ENCODE measurements around the gene NTNG1.

Gene NTNG1

DNA sequence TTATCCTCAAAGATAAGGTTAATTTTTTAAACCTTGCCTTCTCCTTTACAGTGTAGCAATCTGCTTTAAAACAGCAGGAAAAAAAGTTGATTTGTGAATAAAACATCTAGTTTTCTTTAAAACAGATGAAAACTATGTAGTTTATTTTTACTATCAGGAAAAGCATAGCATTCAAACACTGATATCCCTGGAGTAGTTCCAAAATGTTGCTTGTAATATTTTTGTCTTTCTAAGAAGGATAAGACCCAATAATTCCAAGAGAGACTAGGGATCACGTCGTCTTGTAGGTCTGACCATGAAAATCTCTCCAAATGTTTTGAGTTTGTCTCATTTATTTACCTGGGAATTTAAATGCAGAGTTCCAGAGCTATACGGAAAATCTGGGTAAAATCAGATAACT is 204.0 kb downstream of the NTNG1 start:
- no peak for DNase-seq

GRCh38 chr1:107352850-107353249 is 212.0 kb downstream of the NTNG1 start:
- DNase-seq: no peak

DNA sequence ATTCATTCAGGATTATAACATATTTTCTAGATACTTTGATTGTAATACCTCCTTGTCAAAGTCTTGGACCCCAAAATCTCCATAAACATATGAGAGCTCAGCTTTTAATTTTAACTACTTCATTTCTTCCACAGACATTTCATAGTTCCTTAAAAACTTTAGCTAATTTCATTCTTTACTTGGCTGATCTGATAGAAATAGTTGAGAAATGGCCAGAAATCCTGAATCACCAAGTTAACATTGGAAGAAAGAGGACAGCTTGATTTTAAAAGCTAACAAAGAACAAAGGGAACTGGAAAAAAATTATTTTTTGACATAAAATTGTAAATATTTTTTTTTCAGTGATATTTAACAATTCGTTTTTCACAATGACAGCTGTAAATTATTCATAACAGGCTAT is 216.5 kb downstream of the NTNG1 start:
- DNase-seq: no peak

DNA sequence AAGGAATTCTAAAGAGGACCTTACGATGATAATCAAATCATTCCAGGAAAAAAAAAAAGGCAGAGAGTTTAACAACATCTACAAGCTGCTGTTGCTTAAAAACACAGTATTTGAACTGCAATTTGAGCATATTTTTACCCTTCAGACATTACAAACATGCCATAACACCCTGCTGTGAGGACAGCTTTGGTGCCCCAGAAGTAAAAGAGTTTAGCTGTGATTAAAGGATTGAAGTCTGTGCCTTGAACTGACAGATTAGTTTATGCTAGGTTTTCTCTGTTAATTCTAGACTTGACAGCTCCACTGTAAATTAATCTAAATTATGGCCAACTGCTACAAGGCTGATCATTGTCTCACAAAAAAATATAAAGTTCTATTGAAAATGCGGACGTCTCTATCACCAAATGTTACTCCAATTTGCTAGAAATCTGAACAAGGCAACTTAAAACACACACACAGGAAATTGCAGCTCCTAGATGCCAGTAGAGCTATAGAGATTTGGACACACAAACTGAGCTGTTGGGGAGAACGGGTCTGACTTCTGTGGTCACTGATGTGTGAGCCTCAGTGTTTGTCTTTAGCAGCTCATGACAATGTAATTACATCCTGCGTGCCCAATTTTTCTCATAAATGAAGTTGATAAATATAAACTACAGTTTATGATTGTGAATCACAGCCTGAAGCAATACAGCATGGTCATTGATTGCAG is 217.9 kb downstream of the NTNG1 start:
- no peak for DNase-seq

GRCh38 chr1:107359472-107360241 is 218.8 kb downstream of the NTNG1 start:
- DNase-seq: no peak

GRCh38 chr1:107362468-107363140 is 221.8 kb downstream of the NTNG1 start:
- DNase-seq: no peak

DNA sequence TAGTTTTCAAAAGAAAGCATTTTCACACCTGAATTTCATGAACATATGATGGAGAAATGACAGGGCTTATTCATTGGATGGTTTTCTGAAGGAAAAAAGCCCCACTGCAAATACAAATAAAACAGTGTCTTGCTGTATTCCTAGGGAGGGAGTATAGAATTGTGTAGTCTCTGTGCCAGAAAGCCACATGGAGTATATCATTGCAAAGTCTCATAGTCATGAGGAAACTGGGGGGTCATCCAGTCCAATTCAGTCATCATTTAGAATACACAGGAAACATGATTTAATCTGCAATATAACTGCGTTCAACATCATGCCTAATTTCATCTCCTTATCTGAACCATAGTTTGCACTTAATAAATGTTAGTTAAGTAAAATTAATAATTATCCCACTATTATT is 222.3 kb downstream of the NTNG1 start:
- no peak for DNase-seq

DNA sequence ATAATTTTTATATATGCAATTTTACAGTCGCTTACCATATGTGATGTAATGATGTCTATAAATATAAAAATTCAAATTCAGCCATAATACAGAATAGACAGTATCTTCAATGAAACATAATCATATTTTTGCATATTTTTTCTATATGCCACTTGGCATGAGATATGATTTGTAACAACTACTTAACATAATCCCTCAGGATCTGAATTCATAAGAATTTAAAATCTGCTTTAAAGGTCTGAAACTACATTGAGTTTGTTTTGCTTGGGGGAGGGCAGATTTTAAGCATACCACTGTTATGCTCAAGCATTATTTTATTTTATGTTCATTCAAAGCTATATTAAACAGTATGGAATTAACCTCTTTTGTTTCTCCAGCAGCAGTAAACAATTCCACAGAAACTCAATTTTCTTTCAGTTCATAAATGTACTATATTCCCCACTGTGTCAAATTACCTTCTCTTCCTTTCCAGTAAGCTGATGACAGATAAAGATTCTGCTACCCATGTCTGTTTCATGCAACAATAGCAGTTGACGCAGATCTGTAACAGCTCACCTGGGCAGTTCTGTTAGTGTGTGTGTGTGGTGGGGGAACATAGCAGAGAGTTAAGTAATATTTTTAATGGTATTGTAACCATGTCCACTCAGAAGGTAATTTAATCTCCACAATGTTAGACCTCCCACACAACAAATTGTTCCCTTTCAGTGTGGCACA is 224.8 kb downstream of the NTNG1 start:
- DNase-seq: no peak

DNA sequence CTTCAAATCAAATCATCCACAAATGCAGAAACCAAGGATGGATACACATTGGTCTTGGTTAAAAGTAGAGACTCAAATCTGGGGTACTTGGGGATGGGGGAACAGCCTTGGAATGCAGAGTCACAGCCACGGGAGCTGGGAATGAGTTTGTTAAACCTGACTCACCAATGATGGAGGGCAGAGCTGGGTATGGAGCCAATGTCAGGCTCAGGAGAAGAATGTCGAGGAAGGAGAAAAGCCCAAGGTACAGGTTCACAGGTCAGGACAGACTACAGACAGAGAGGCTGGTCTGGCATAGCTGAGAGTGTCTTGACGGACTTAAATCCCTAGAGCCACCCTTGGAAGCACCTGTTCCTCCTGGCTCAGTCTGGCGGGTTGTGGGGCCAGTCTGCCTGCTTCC is 237.6 kb downstream of the NTNG1 start:
- DNase-seq: no peak

DNA sequence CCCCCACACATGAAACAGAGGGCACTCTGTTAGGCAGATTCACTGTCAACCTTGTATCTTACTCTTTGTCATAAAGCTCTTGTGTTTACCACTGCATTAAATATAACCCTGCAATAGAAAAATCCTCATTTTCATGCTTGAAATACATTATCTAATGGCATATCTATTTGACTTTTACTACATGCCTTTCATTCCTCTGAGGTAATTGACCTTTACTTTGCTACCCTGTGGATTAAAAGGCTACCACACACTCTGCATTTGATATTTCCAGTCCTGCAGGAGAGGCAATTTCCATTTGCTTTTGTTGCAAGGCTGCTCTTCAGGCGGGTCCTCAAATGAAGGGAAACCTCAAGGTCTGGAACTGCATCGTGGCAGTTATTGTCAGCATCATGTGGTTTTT is 238.0 kb downstream of the NTNG1 start:
- no peak for DNase-seq

- no peak for DNase-seq
Measured at GRCh38 chr1:107379826-107380225, 239.0 kb downstream of the NTNG1 start.

GRCh38 chr1:107389410-107390396 is 248.9 kb downstream of the NTNG1 start:
- DNase-seq: no peak

GRCh38 chr1:107394301-107394700 is 253.5 kb downstream of the NTNG1 start:
- DNase-seq: no peak

DNA sequence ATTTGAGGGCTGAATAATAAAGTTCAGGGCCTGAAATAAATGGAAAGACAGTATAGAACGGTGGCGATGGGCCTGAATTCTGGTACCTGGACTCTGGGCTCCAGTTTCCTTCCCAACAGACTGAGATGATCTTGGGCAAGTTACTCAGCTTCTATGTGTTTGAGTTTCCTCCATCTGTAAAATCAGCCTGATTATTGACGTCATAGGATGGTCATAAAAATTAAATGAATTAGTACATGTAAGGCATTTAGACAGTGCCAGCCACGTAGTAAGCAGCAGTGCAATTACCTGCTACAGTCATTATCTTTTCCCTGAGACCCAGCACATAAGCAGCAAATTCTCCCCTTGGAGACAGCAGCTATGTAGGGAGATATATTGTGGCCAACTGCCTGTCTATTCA is 260.9 kb downstream of the NTNG1 start:
- no peak for DNase-seq

GRCh38 chr1:107404756-107405155 is 263.9 kb downstream of the NTNG1 start:
- no peak for DNase-seq

DNA sequence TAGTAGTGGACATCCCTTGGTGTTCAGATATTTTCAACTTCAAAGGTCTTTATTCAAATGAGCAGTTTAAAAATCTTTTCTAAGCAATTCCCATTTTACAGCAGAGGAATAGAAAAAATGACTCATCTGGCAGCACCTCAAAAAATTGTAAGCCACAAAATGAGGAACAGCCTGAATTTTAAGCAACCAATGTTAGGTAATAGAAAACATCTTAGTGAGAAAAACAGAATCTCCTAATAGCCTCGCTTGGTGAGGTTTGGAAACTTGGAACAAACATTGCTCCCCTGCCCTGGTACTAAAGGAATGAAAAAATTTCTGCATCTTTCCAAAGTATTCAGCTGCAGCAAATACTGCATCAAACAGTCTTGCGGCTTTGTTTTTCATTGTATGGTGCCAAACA is 264.4 kb downstream of the NTNG1 start:
- no peak for DNase-seq

GRCh38 chr1:107407011-107407410 is 266.2 kb downstream of the NTNG1 start:
- no peak for DNase-seq

DNA sequence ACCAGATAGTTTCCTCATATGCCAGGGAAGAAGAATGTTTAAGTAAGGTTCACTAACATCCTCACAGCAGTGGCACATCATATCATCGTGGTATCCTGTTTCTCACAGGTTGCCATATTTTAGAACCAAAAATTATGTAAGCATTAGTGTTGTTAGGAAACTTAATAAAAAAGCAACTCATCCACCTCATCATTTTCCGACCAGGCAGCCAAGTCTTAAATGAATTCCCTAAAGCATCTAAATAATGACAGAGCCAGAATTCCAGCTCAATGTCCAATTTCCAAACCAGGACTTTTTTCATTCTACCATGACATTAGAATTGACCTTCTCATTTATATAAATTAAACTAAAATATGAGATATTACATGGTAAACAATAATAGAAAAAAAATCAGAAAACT is 272.7 kb downstream of the NTNG1 start:
- no peak for DNase-seq

- DNase-seq: no peak
Measured at GRCh38 chr1:107413951-107414350, 273.1 kb downstream of the NTNG1 start.

- DNase-seq: no peak
Measured at GRCh38 chr1:107414550-107414949, 273.7 kb downstream of the NTNG1 start.

DNA sequence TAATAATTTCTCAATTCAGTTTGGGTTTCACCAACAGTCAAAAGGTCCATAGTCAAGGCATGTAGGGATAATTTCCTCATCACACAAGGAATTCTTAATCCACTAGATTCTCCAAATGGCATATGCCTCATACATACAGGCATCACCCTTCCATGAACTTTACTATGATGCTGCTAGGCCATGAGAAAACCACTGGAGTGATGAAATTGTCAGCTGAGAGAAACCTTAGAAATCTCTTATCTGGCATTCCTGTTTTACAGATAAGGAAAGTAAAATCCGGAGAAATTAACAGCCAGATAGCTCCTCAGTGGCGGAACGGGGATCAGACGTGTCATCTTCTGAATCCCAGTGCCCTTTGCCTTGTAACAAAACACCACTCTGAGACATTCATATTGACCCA is 274.4 kb downstream of the NTNG1 start:
- no peak for DNase-seq

DNA sequence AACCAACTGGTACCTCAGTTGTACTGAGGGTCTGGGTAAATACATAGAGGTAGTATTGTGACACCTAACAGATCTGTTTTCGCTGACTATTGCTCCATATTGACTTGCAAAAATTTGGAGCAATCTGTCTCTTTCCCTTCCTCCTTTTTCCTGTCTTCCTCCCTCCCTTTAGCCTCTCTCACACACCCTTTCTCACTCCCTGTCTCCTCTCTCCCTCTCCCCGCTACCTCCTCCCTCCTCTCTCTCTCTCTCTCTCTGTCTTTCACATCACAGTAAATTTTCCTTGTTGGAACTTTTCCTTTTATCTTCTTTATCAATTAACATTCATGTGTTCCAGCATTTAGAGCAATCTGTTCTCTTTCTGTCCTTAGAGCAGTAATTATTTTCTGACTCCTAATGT is 278.2 kb downstream of the NTNG1 start:
- DNase-seq: no peak
